ENCODE measurements around the gene LHX3. TPM values are rescaled to one million over a fixed set of nuclear protein-coding genes. Genes with fewer than 3 reads are reported as not detected.

LHX3 gene
- polyA plus RNA-seq, 1 of the 3 experiments (the other 2 are of a cell fraction): not detected

- TF ChIP-seq EZH2phosphoT487 (IDR thresholded peaks at IDR 0.05; ENCODE audit: borderline replicate concordance, low read depth): no peak
- WGBS (ENCODE audit: low lambda C conversion rate): 82% methylated on average over 9 of the region's 9 CpGs
- H3K27ac ChIP-seq (ENCODE audit: low read depth in 2 of 2, low read length in 1 of 2): no peak overlapping the region
- peaks cover 5 to 43% of the 10 kb centered on the region in 2 experiments for H3K36me3 ChIP-seq (replicated peaks in 1 of 2; ENCODE audit: control insufficient read depth in 1 of 2, insufficient read depth in 2 of 2, low read length in 1 of 2)
- CTCF ChIA-PET: interaction anchor here (1.2 to 5.7 kb wide), 2 partner anchors 13 to 37 kb away, joined by 3 to 50 read pairs; no protein-coding TSS in a partner anchor
- no peak overlapping the region for H3K4me2 ChIP-seq
- POLR2A ChIA-PET: no interaction called here
- no peaks in the 10 kb centered on the region for H3K4me1 ChIP-seq (ENCODE audit: control insufficient read depth in 1 of 2, insufficient read depth in 2 of 2, low read depth in 1 of 2, low read length in 1 of 2)
- H3F3A ChIP-seq (replicated peaks; ENCODE audit: insufficient read depth): no peaks in the 10 kb centered on the region
- no peaks in the 10 kb centered on the region for H4K20me1 ChIP-seq (ENCODE audit: insufficient read depth)
- H3K9ac ChIP-seq: no peak overlapping the region
- no peaks in the 10 kb centered on the region for H3K27me3 ChIP-seq (ENCODE audit: insufficient read depth)
- H3K9me3 ChIP-seq: no peaks in the 10 kb centered on the region
- H2AFZ ChIP-seq (ENCODE audit: low read depth): no peak overlapping the region
- H3K4me3 ChIP-seq (ENCODE audit: low read depth in 2 of 2, low read length in 1 of 2): no peak overlapping the region
- H3K9me2 ChIP-seq: no peaks in the 10 kb centered on the region
- H3K79me2 ChIP-seq (ENCODE audit: insufficient read depth): no peaks in the 10 kb centered on the region
- DNase-seq: no peak
These were observed 8.8 kb upstream of the LHX3 start for GRCh38 chr9:136213733-136214132.

- Histone ChIP-seq H3K4me1 (ENCODE audit: control insufficient read depth in 1 of 2, insufficient read depth in 2 of 2, low read depth in 1 of 2, low read length in 1 of 2) (peaks cover 0 to 3% of the 10 kb centered on the region in 2 experiments; a peak in 1 of 4 replicates), H3K27me3 (ENCODE audit: insufficient read depth) (no peaks in the 10 kb centered on the region), H3K79me2 (ENCODE audit: insufficient read depth) (no peaks in the 10 kb centered on the region), H3K27ac (ENCODE audit: low read depth in 2 of 2, low read length in 1 of 2) (no peak overlapping the region), H3K9me2 (no peaks in the 10 kb centered on the region), H3K4me3 (ENCODE audit: low read depth in 2 of 2, low read length in 1 of 2) (no peak overlapping the region), H2AFZ (ENCODE audit: low read depth) (no peak overlapping the region), H3K9me3 (no peaks in the 10 kb centered on the region), H4K20me1 (ENCODE audit: insufficient read depth) (no peaks in the 10 kb centered on the region), H3K36me3 (replicated peaks in 1 of 2; ENCODE audit: control insufficient read depth in 1 of 2, insufficient read depth in 2 of 2, low read length in 1 of 2) (peaks cover 5 to 41% of the 10 kb centered on the region in 2 experiments), H3F3A (replicated peaks; ENCODE audit: insufficient read depth) (no peaks in the 10 kb centered on the region), H3K4me2 (no peak overlapping the region), H3K9ac (no peak overlapping the region)
- CTCF ChIA-PET: interaction anchor here (0.7 to 4.8 kb wide), 2 partner anchors 14 to 57 kb away, joined by 3 to 32 read pairs; no protein-coding TSS in a partner anchor
- WGBS (ENCODE audit: low lambda C conversion rate): 97% methylated on average over 17 of the region's 28 CpGs
- DNase-seq: no peak
- TF ChIP-seq EP300 (IDR thresholded peaks at IDR 0.05; ENCODE audit: borderline replicate concordance in 1 of 2, low read depth in 1 of 2, low read length in 1 of 2) (no peak), USF2 (IDR thresholded peaks at IDR 0.05; ENCODE audit: borderline replicate concordance, low read depth, low read length) (no peak), ELF1 (IDR thresholded peaks at IDR 0.05) (no peak)
- POLR2A ChIA-PET: no interaction called here
These were observed 7.5 kb upstream of the LHX3 start for GRCh38 chr9:136212345-136212950.

- no peaks in the 10 kb centered on the region for H3F3A ChIP-seq (replicated peaks; ENCODE audit: insufficient read depth)
- POLR2A ChIA-PET: no interaction called here
- no peak overlapping the region for H2AFZ ChIP-seq (ENCODE audit: low read depth)
- CTCF ChIA-PET: interaction anchor here (0.7 to 4.8 kb wide), 2 partner anchors 15 to 56 kb away, joined by 3 to 32 read pairs; no protein-coding TSS in a partner anchor
- H3K4me1 ChIP-seq (ENCODE audit: control insufficient read depth in 1 of 2, insufficient read depth in 2 of 2, low read depth in 1 of 2, low read length in 1 of 2): peaks cover 0 to 6% of the 10 kb centered on the region in 2 experiments; a peak in 1 of 4 replicates
- no peaks in the 10 kb centered on the region for H3K9me2 ChIP-seq
- no peak overlapping the region for H3K27ac ChIP-seq (ENCODE audit: low read depth in 2 of 2, low read length in 1 of 2)
- no peak for DNase-seq
- no peak overlapping the region for H3K4me3 ChIP-seq (ENCODE audit: low read depth in 2 of 2, low read length in 1 of 2)
- no peaks in the 10 kb centered on the region for H3K79me2 ChIP-seq (ENCODE audit: insufficient read depth)
- H3K27me3 ChIP-seq (ENCODE audit: insufficient read depth): no peaks in the 10 kb centered on the region
- no peaks in the 10 kb centered on the region for H3K9me3 ChIP-seq
- H4K20me1 ChIP-seq (ENCODE audit: insufficient read depth): 0 out of 2 replicates have a peak, but pooled peaks cover 3% of the 10 kb centered on the region
- 90% methylated on average over 28 of the region's 35 CpGs for WGBS (ENCODE audit: low lambda C conversion rate)
- H3K4me2 ChIP-seq: no peak overlapping the region
- H3K9ac ChIP-seq: no peak overlapping the region
- H3K36me3 ChIP-seq (replicated peaks in 1 of 2; ENCODE audit: control insufficient read depth in 1 of 2, insufficient read depth in 2 of 2, low read length in 1 of 2): peaks cover 5 to 41% of the 10 kb centered on the region in 2 experiments
- TF ChIP-seq MAX (IDR thresholded peaks at IDR 0.05; ENCODE audit: low read depth) (no peak), RFX5 (IDR thresholded peaks at IDR 0.05; ENCODE audit: low read length) (no peak), CHD2 (IDR thresholded peaks at IDR 0.05; ENCODE audit: low read length, partially characterized antibody) (no peak), ZBTB33 (IDR thresholded peaks at IDR 0.05; ENCODE audit: borderline replicate concordance, low read depth) (no peak), TCF12 (IDR thresholded peaks at IDR 0.05) (no peak), RXRA (IDR thresholded peaks at IDR 0.05; ENCODE audit: borderline replicate concordance, low read depth) (no peak), IRF3 (IDR thresholded peaks at IDR 0.05; ENCODE audit: low read depth, low read length) (no peak), EP300 (IDR thresholded peaks at IDR 0.05; ENCODE audit: borderline replicate concordance in 1 of 2, low read depth in 1 of 2, low read length in 1 of 2) (no peak), EZH2phosphoT487 (IDR thresholded peaks at IDR 0.05; ENCODE audit: borderline replicate concordance, low read depth) (no peak), YY1 (IDR thresholded peaks at IDR 0.05; ENCODE audit: low read depth) (no peak), POLR2AphosphoS5 (IDR thresholded peaks at IDR 0.05; ENCODE audit: low read depth, low read length) (no peak)
These were observed 6.8 kb upstream of the LHX3 start for GRCh38 chr9:136211441-136212344.
